GM23338 (cell line): ENCODE measurements around the gene MYH4. TPM values are rescaled to one million over a fixed set of nuclear protein-coding genes. Genes with fewer than 3 reads are reported as not detected.

Experiments
- ATAC-seq: fragments of 200-7000 bp; cut with Tn5 transposase; 3 replicates; pipeline ENCODE4 v1.9.1; 2020
- DNase-seq: peaks from one replicate; pipeline ENCODE4 v3.0.0-alpha.2; 2015; ENCODE audit warnings: low spot score
- H2AFZ ChIP-seq: fragments of 200-600 bp; sonication (generic); 2 replicates; pipeline ENCODE4 v1.8.0; 2016; ENCODE audit warnings: antibody characterized with exemption, mild to moderate bottlenecking, moderate library complexity
- H3F3A ChIP-seq: fragments of 200-600 bp; sonication (generic); replicated peaks from 2 replicates; pipeline ENCODE4 v1.8.0; 2017; ENCODE audit warnings: antibody characterized with exemption, mixed run types, low read depth
- H3K27ac ChIP-seq: fragments of 200-600 bp; sonication (generic); 2 replicates; pipeline ENCODE4 v1.6.1; 2016; ENCODE audit warnings: low read depth
- H3K27me3 ChIP-seq: fragments of 200-600 bp; sonication (generic); 2 replicates; pipeline ENCODE4 v1.8.0; 2016; ENCODE audit warnings: mild to moderate bottlenecking, mixed run types, moderate library complexity; ENCODE audit not compliant: insufficient read depth
- H3K36me3 ChIP-seq: fragments of 200-600 bp; sonication (generic); 2 replicates; pipeline ENCODE4 v1.8.0; 2016; ENCODE audit warnings: mild to moderate bottlenecking; ENCODE audit not compliant: insufficient read depth
- H3K4me1 ChIP-seq: fragments of 200-600 bp; sonication (generic); 2 replicates; pipeline ENCODE4 v1.8.0; 2016; ENCODE audit warnings: mild to moderate bottlenecking, moderate library complexity; ENCODE audit not compliant: insufficient read depth
- H3K4me2 ChIP-seq: fragments of 200-600 bp; sonication (generic); 2 replicates; pipeline ENCODE4 v1.7.1; 2017; ENCODE audit warnings: mixed run types
- H3K4me3 ChIP-seq: fragments of 200-600 bp; sonication (generic); 2 replicates; pipeline ENCODE4 v1.6.1; 2016; ENCODE audit warnings: mixed run types
- H3K79me2 ChIP-seq: fragments of 200-600 bp; sonication (generic); replicated peaks from 2 replicates; pipeline ENCODE4 v1.8.0; 2017; ENCODE audit warnings: mild to moderate bottlenecking; ENCODE audit not compliant: insufficient read depth
- H3K9me2 ChIP-seq: fragments of 200-600 bp; sonication (generic); 2 replicates; pipeline ENCODE4 v1.8.0; 2017; ENCODE audit not compliant: insufficient read depth
- H4K20me1 ChIP-seq: fragments of 200-600 bp; sonication (generic); replicated peaks from 2 replicates; pipeline ENCODE4 v1.8.0; 2017; ENCODE audit warnings: mild to moderate bottlenecking; ENCODE audit not compliant: insufficient read depth
- H3K27ac Mint-ChIP-seq: 2 replicates; pipeline ENCODE4 v1.8.0; 2020; ENCODE audit warnings: inconsistent platforms, mild to moderate bottlenecking, moderate library complexity, mixed read lengths
- H3K27me3 Mint-ChIP-seq: 3 replicates; pipeline ENCODE4 v1.8.0; 2022; ENCODE audit warnings: low read depth, mild to moderate bottlenecking, moderate library complexity, mixed read lengths, inconsistent platforms; ENCODE audit not compliant: insufficient read depth, poor library complexity
- H3K36me3 Mint-ChIP-seq: 3 replicates; pipeline ENCODE4 v1.8.0; 2021; ENCODE audit warnings: low read depth, mild to moderate bottlenecking, inconsistent platforms, moderate library complexity, mixed read lengths
- H3K4me1 Mint-ChIP-seq: 3 replicates; pipeline ENCODE4 v1.8.0; 2020; ENCODE audit warnings: mild to moderate bottlenecking, inconsistent platforms, mixed read lengths
- H3K4me3 Mint-ChIP-seq: 3 replicates; pipeline ENCODE4 v1.8.0; 2021; ENCODE audit warnings: moderate library complexity, mild to moderate bottlenecking, inconsistent platforms, mixed read lengths
- H3K9me3 Mint-ChIP-seq: 3 replicates; pipeline ENCODE4 v1.8.0; 2020; ENCODE audit warnings: moderate library complexity, mild to moderate bottlenecking, inconsistent platforms, mixed read lengths
- CREB1 ChIP-seq: fragments of 250-450 bp; sonication (Bioruptor Pico); IDR thresholded peaks from 2 replicates; pipeline ENCODE4 v1.5.0; 2020; ENCODE audit warnings: low read depth, mild to moderate bottlenecking, moderate library complexity
- EZH2 ChIP-seq: fragments of 200-600 bp; sonication (generic); IDR thresholded peaks from one replicate; pipeline ENCODE4 v1.8.0; 2017; ENCODE audit warnings: antibody characterized with exemption, mild to moderate bottlenecking, low read depth; ENCODE audit not compliant: unreplicated experiment
- EZH2phosphoT487 ChIP-seq: fragments of 200-600 bp; sonication (generic); IDR thresholded peaks from one replicate; pipeline ENCODE4 v1.8.1; 2018; ENCODE audit warnings: antibody characterized with exemption; ENCODE audit not compliant: unreplicated experiment
- JUNB ChIP-seq: IDR thresholded peaks from one replicate; pipeline ENCODE4 v1.6.1; 2016; ENCODE audit warnings: antibody characterized with exemption; ENCODE audit not compliant: unreplicated experiment
- NANOG ChIP-seq: IDR thresholded peaks from 2 replicates; pipeline ENCODE4 v1.6.1; 2016; ENCODE audit warnings: antibody characterized with exemption, borderline replicate concordance
- STAT1 ChIP-seq: IDR thresholded peaks from one replicate; pipeline ENCODE4 v1.6.1; 2016; ENCODE audit warnings: antibody characterized with exemption; ENCODE audit not compliant: unreplicated experiment
- ZNF114 ChIP-seq: fragments of 250-450 bp; sonication (Bioruptor Pico); IDR thresholded peaks from 2 replicates; pipeline ENCODE4 v1.5.0; 2020; ENCODE audit warnings: mild to moderate bottlenecking, moderate library complexity
- polyA plus RNA-seq: library from polyadenylated mRNA; unstranded; fragments of >200 nt; fragmentation: Nextera tagmentation; extraction: Ambion mirVana; gene quantifications from 2 replicates; pipeline ENCODE4 v1.2.1, GENCODE V29; 2016
- total RNA-seq: library from RNA; depleted of rRNA; stranded (reverse); fragments of >200 nt; shearing (Covaris generic); gene quantifications from 2 replicates; pipeline ENCODE4 v1.2.3, GENCODE V29; 2014
- TF ChIP-seq, protein P1 (sequence below): fragments of 250-450 bp; sonication (Bioruptor Pico); IDR thresholded peaks from 2 replicates; pipeline ENCODE4 v1.5.0; 2020; ENCODE audit warnings: mild to moderate bottlenecking, moderate library complexity
- TF ChIP-seq, protein P2 (sequence below), 2 experiments: fragments of 200-600 bp in 1 of 2; sonication (generic) in 1 of 2; conservative IDR thresholded peaks; 2 replicates each; pipeline versions ENCODE4 v1.5.1 to v1.6.1; 2016 to 2017; ENCODE audit warnings: antibody characterized with exemption in 2 of 2, low read depth in 2 of 2, mild to moderate bottlenecking in 2 of 2, moderate library complexity in 1 of 2

Gene MYH4
- total and polyA plus RNA-seq, 2 experiments from 2014 or later: not detected

DNA sequence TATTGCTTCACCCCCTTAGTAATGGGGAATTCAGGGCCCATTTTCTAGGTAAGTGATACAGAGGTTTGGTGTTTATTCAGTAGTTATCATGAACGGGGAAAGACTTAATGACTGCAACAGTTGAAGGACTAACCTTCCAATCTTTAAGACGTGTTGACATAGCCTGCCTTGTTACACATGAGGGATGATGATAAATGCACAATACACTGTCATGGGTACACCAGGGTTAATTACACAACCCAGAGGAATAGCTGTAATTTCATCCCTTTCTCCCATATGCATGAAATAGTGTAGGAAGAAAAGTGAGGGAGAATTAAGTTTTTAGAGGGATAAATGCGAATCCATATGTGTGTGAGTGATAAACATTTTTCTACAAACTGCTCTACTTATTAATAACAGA is 10.7 kb downstream of the MYH4 start (continued):
- TF ChIP-seq, protein P1, sequence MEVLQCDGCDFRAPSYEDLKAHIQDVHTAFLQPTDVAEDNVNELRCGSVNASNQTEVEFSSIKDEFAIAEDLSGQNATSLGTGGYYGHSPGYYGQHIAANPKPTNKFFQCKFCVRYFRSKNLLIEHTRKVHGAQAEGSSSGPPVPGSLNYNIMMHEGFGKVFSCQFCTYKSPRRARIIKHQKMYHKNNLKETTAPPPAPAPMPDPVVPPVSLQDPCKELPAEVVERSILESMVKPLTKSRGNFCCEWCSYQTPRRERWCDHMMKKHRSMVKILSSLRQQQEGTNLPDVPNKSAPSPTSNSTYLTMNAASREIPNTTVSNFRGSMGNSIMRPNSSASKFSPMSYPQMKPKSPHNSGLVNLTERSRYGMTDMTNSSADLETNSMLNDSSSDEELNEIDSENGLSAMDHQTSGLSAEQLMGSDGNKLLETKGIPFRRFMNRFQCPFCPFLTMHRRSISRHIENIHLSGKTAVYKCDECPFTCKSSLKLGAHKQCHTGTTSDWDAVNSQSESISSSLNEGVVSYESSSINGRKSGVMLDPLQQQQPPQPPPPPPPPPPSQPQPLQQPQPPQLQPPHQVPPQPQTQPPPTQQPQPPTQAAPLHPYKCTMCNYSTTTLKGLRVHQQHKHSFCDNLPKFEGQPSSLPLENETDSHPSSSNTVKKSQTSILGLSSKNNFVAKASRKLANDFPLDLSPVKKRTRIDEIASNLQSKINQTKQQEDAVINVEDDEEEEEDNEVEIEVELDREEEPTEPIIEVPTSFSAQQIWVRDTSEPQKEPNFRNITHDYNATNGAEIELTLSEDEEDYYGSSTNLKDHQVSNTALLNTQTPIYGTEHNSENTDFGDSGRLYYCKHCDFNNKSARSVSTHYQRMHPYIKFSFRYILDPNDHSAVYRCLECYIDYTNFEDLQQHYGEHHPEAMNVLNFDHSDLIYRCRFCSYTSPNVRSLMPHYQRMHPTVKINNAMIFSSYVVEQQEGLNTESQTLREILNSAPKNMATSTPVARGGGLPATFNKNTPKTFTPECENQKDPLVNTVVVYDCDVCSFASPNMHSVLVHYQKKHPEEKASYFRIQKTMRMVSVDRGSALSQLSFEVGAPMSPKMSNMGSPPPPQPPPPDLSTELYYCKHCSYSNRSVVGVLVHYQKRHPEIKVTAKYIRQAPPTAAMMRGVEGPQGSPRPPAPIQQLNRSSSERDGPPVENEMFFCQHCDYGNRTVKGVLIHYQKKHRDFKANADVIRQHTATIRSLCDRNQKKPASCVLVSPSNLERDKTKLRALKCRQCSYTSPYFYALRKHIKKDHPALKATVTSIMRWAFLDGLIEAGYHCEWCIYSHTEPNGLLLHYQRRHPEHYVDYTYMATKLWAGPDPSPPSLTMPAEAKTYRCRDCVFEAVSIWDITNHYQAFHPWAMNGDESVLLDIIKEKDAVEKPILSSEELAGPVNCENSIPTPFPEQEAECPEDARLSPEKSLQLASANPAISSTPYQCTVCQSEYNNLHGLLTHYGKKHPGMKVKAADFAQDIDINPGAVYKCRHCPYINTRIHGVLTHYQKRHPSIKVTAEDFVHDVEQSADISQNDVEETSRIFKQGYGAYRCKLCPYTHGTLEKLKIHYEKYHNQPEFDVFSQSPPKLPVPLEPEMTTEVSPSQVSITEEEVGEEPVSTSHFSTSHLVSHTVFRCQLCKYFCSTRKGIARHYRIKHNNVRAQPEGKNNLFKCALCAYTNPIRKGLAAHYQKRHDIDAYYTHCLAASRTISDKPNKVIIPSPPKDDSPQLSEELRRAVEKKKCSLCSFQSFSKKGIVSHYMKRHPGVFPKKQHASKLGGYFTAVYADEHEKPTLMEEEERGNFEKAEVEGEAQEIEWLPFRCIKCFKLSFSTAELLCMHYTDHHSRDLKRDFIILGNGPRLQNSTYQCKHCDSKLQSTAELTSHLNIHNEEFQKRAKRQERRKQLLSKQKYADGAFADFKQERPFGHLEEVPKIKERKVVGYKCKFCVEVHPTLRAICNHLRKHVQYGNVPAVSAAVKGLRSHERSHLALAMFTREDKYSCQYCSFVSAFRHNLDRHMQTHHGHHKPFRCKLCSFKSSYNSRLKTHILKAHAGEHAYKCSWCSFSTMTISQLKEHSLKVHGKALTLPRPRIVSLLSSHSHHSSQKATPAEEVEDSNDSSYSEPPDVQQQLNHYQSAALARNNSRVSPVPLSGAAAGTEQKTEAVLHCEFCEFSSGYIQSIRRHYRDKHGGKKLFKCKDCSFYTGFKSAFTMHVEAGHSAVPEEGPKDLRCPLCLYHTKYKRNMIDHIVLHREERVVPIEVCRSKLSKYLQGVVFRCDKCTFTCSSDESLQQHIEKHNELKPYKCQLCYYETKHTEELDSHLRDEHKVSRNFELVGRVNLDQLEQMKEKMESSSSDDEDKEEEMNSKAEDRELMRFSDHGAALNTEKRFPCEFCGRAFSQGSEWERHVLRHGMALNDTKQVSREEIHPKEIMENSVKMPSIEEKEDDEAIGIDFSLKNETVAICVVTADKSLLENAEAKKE: no peak
- TF ChIP-seq EZH2phosphoT487: no peak
- no peak for TF ChIP-seq JUNB
- TF ChIP-seq, protein P2, sequence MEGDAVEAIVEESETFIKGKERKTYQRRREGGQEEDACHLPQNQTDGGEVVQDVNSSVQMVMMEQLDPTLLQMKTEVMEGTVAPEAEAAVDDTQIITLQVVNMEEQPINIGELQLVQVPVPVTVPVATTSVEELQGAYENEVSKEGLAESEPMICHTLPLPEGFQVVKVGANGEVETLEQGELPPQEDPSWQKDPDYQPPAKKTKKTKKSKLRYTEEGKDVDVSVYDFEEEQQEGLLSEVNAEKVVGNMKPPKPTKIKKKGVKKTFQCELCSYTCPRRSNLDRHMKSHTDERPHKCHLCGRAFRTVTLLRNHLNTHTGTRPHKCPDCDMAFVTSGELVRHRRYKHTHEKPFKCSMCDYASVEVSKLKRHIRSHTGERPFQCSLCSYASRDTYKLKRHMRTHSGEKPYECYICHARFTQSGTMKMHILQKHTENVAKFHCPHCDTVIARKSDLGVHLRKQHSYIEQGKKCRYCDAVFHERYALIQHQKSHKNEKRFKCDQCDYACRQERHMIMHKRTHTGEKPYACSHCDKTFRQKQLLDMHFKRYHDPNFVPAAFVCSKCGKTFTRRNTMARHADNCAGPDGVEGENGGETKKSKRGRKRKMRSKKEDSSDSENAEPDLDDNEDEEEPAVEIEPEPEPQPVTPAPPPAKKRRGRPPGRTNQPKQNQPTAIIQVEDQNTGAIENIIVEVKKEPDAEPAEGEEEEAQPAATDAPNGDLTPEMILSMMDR (conservative IDR thresholded peaks at IDR 0.05; ENCODE audit: low read depth in 2 of 2): no peak
- TF ChIP-seq STAT1: no peak
- TF ChIP-seq CREB1 (CRISPR knock-in tag): no peak
- TF ChIP-seq EZH2: no peak
- TF ChIP-seq NANOG: no peak
- TF ChIP-seq ZNF114 (CRISPR knock-in tag): no peak

DNA sequence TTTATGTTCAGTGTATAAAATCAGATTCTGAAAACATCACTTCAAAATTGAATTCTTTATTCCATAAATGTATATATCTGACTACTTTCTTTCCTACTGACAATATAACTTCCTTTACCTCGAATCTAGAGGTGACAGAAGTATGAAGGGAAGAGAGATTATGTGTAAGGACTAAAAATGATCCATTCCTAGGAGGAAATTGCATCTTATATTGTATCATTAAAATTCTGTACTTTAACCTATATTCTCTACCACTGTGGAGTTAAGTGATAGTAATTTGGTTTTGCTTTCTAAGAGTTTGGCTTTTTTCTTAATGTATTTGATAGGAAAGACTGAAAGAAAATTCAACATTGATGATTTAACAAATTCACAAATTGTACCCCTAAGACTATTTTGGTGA is 11.4 kb downstream of the MYH4 start:
- Mint-ChIP-seq H3K4me1 (peaks cover 2% of the 10 kb centered on the region; the same call in 1 of the 3 replicates), H3K27me3 (no peaks in the 10 kb centered on the region), H3K4me3 (no peak overlapping the region), H3K9me3 (no peaks in the 10 kb centered on the region), H3K27ac (no peak overlapping the region), H3K36me3 (no peaks in the 10 kb centered on the region)
- Histone ChIP-seq H2AFZ (no peak overlapping the region), H3K27me3 (no peaks in the 10 kb centered on the region), H3K36me3 (no peaks in the 10 kb centered on the region), H3K4me2 (no peak overlapping the region), H4K20me1 (no peaks in the 10 kb centered on the region), H3K9me2 (no peaks in the 10 kb centered on the region), H3K79me2 (no peaks in the 10 kb centered on the region), H3K27ac (no peak overlapping the region), H3K4me1 (no peaks in the 10 kb centered on the region), H3F3A (no peaks in the 10 kb centered on the region), H3K4me3 (no peak overlapping the region)
- DNase-seq (no peak), ATAC-seq (no peak)
- no peak for TF ChIP-seq EZH2phosphoT487
- TF ChIP-seq, protein P1: no peak
